Suprapubic skin (tissue), 4 donors: Measurements from ENCODE around the gene SEPTIN11. TPM values are rescaled to one million over a fixed set of nuclear protein-coding genes. Genes with fewer than 3 reads are reported as not detected.

Experiments used
- DNase-seq, 2 donors: peaks; one replicate each; pipeline ENCODE4 v3.0.0-alpha.2; 2019; ENCODE audit warnings: low spot score in 2 of 2
- H3K27ac ChIP-seq: fragments of 200-600 bp; sonication (generic); one replicate; pipeline ENCODE4 v1.5.1; 2019
- H3K27me3 ChIP-seq: fragments of 200-600 bp; sonication (generic); one replicate; pipeline ENCODE4 v1.5.1; 2019
- H3K36me3 ChIP-seq: fragments of 200-600 bp; sonication (generic); one replicate; pipeline ENCODE4 v1.5.1; 2019
- H3K4me1 ChIP-seq: fragments of 200-600 bp; sonication (generic); one replicate; pipeline ENCODE4 v1.5.1; 2019
- H3K4me3 ChIP-seq: fragments of 200-600 bp; sonication (generic); one replicate; pipeline ENCODE4 v1.5.1; 2019; ENCODE audit warnings: mild to moderate bottlenecking
- H3K9me3 ChIP-seq: fragments of 200-600 bp; sonication (generic); one replicate; pipeline ENCODE4 v1.5.1; 2019
- EP300 ChIP-seq: sonication (generic); formaldehyde crosslinking; IDR thresholded peaks from one replicate; pipeline ENCODE4 v1.6.1; 2017; ENCODE audit warnings: antibody characterized with exemption
- POLR2A ChIP-seq, 2 donors: fragments of 450-650 bp; IDR thresholded peaks; one replicate each; pipeline ENCODE4 v1.6.1; 2017; ENCODE audit warnings: antibody characterized with exemption in 2 of 2, mild to moderate bottlenecking in 2 of 2, moderate library complexity in 2 of 2
- POLR2AphosphoS5 ChIP-seq, 3 donors: sonication (generic); formaldehyde crosslinking; IDR thresholded peaks; one replicate each; pipeline ENCODE4 v1.6.1; 2017; ENCODE audit warnings: antibody characterized with exemption in 3 of 3
- WGBS: methylation state at CpG from one replicate; pipeline ENCODE4 v1.1.5; 2018; 5-methylcytosine and 5-hydroxymethylcytosine counted together
- total RNA-seq, 4 donors: library from RNA; depleted of rRNA; stranded (reverse); fragments of >200 nt; gene quantifications; one replicate each; pipeline ENCODE4 v1.1.0, GENCODE V29; 2016
- TF ChIP-seq, protein P1 (sequence below), 2 donors: fragments of 200-600 bp in 1 of 2; fragments of 450-650 bp in 1 of 2; sonication (generic) in 1 of 2; IDR thresholded peaks; one replicate each; pipeline ENCODE4 v1.5.1; 2016 to 2019; ENCODE audit warnings: antibody characterized with exemption in 2 of 2, mild to moderate bottlenecking in 1 of 2, moderate library complexity in 1 of 2

SEPTIN11 gene
- total RNA-seq, 4 donors from 2014 or later = 18.6 to 41.6 (median 25.1) TPM

DNA sequence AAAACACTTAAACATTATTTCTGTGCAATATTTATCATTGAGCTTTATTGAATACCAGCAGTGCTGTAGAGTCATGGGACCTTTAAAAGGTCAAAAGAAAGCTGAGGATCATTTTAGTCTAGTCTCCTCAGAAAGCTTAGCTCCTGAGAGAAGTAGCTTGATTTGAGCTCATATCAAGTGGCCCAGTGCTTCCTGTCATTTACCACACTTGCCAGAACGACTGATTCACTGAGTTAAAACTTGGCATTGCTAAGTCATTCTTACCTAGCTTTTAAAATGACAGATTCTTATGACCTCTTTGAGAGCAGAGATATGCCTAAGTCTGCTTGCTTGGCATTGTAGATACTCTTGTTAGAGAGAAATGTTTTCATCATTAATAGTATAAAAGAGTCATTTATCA, 15.2 kb downstream of the SEPTIN11 start:
- no peaks in the 10 kb centered on the region for H3K36me3 ChIP-seq
- H3K4me1 ChIP-seq = peaks cover 8% of the 10 kb centered on the region
- no peaks in the 10 kb centered on the region for H3K9me3 ChIP-seq
- H3K27me3 ChIP-seq = no peaks in the 10 kb centered on the region
- H3K4me3 ChIP-seq = no peak overlapping the region
- 21% methylated on average over 1 of the region's 1 CpG for WGBS
- no peak for DNase-seq
- TF ChIP-seq POLR2AphosphoS5 (IDR thresholded peaks at IDR 0.05) (no peak), EP300 (no peak), POLR2A (IDR thresholded peaks at IDR 0.05) (no peak)
- TF ChIP-seq, protein P1, sequence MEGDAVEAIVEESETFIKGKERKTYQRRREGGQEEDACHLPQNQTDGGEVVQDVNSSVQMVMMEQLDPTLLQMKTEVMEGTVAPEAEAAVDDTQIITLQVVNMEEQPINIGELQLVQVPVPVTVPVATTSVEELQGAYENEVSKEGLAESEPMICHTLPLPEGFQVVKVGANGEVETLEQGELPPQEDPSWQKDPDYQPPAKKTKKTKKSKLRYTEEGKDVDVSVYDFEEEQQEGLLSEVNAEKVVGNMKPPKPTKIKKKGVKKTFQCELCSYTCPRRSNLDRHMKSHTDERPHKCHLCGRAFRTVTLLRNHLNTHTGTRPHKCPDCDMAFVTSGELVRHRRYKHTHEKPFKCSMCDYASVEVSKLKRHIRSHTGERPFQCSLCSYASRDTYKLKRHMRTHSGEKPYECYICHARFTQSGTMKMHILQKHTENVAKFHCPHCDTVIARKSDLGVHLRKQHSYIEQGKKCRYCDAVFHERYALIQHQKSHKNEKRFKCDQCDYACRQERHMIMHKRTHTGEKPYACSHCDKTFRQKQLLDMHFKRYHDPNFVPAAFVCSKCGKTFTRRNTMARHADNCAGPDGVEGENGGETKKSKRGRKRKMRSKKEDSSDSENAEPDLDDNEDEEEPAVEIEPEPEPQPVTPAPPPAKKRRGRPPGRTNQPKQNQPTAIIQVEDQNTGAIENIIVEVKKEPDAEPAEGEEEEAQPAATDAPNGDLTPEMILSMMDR (IDR thresholded peaks at IDR 0.05) = no peak
- no peak overlapping the region for H3K27ac ChIP-seq

DNA sequence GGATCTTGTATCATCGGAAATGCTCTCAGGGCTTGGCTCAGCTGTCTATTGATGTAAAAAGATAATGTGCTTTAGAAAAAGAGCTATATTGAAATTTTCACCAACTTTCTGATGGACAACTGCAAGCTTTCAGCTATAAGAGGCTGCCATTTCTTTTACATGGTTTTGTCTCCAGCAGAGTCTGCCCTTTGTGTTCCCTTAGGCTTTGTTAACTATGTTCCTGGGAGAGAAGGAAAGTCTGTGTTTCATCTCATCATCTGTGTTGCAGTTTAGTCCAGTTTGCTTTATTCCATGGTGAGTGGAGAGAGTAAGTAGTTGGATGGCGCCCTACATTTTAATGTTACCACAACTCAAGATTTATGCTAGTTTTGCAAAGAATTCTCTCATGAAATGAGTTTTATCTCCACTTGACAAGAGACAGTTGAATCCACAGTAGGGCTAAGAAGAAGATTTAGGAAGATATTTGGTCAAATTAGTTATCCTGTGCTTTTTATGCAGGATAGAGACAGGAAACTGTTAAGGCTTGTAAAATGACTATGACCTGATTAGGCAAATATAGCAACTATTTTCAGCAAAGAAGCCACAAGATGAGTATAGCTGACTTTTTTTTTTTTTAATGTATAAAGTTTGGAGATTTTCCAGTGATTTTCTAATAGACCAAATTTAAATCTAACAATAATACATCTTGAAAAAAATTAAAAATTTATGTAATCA, 16.5 kb downstream of the SEPTIN11 start:
- WGBS = 93% methylated on average over 2 of the region's 2 CpGs
- no peak for TF ChIP-seq POLR2A (IDR thresholded peaks at IDR 0.05)
- TF ChIP-seq POLR2AphosphoS5 (IDR thresholded peaks at IDR 0.05) = no peak
- no peak for TF ChIP-seq EP300
- TF ChIP-seq, protein P1 (IDR thresholded peaks at IDR 0.05) = no peak

DNA sequence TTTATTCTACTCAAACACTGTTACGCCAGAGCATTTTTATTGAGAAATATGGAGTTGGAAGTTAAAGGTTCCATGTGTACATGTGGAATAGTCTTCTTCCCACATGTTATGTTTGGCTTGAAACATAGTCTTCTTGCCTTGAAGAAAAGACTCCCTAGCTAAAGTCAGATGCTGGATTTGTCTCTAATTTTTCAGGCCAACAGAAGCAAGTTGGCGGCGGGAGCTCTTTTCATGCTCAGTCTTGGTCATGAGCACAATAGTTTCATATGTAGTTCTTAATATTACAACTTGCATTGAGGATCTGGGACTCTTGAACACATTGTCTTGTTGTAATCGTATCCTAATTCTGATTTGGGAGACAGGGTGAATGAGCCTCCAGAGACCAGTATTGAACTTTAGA, 19.4 kb downstream of the SEPTIN11 start:
- no peaks in the 10 kb centered on the region for H3K36me3 ChIP-seq
- TF ChIP-seq, protein P1 (IDR thresholded peaks at IDR 0.05) = no peak
- TF ChIP-seq EP300 (no peak), POLR2AphosphoS5 (IDR thresholded peaks at IDR 0.05) (no peak), POLR2A (IDR thresholded peaks at IDR 0.05) (no peak)
- 68% methylated on average over 4 of the region's 4 CpGs for WGBS
- H3K4me3 ChIP-seq = no peak overlapping the region
- H3K9me3 ChIP-seq = no peaks in the 10 kb centered on the region
- DNase-seq = no peak
- peak overlapping the region; percentile 14 for H3K27ac ChIP-seq
- peaks cover 5% of the 10 kb centered on the region for H3K4me1 ChIP-seq
- H3K27me3 ChIP-seq = no peaks in the 10 kb centered on the region

More for the DNA sequence above, 16.5 kb downstream of the SEPTIN11 start:
- Histone ChIP-seq H3K36me3 (no peaks in the 10 kb centered on the region), H3K27me3 (no peaks in the 10 kb centered on the region), H3K27ac (no peak overlapping the region), H3K9me3 (no peaks in the 10 kb centered on the region), H3K4me1 (peaks cover 10% of the 10 kb centered on the region), H3K4me3 (no peak overlapping the region)
- no peak for DNase-seq

DNA sequence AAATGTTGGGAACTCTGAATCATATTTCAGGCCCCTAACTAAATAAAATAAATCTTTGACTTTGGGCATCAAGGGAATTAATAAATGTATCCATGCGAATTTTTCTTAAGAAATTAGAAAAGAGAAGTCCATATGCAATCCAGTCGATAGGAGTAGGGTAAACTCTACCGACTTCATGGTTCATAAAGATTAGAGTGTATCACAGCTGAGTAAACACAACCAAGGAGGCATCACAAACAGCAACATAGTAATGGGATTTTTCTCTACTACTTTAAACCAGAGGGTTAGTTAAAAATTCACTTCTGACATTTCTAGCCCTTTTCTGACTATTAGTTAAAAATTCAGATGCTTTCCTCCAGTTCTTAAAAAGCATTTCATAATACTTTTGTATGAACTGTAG, 19.9 kb downstream of the SEPTIN11 start:
- TF ChIP-seq, protein P1 (IDR thresholded peaks at IDR 0.05) = no peak
- TF ChIP-seq EP300 (no peak), POLR2A (IDR thresholded peaks at IDR 0.05) (no peak), POLR2AphosphoS5 (IDR thresholded peaks at IDR 0.05) (no peak)
- H3K36me3 ChIP-seq = no peaks in the 10 kb centered on the region
- 77% methylated on average over 3 of the region's 3 CpGs for WGBS
- H3K4me1 ChIP-seq = peaks cover 5% of the 10 kb centered on the region
- no peaks in the 10 kb centered on the region for H3K9me3 ChIP-seq
- H3K27ac ChIP-seq = no peak overlapping the region
- H3K4me3 ChIP-seq = no peak overlapping the region
- H3K27me3 ChIP-seq = no peaks in the 10 kb centered on the region
- DNase-seq = no peak

DNA sequence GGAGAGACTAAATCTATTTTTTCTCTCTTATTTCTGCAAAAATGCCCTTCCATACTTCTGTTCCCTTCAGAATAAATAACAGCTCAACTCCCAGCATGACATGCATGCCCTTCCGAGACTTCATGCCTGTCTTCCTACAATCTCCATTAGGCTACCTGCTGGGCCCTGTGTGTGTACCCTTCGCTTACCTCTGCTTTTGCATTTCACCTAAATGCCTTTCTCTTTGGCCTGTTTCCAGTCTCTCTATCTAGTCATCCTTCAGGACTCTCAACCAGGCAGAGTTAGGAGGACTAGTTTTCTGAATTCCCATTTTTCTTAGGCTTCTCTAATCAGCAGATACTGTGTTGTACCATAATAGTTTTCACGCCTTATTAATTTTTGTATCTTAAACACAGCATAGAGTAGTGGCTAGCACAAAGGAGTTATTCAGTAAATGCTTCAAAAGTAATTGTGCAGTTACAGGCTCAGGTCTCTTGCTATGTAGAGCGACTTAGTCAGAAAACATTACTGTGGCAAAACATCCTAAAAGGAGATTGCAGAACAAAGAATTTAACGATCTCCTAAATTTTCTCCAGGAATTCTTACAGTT, 20.5 kb downstream of the SEPTIN11 start:
- Histone ChIP-seq H3K27me3 (no peaks in the 10 kb centered on the region), H3K9me3 (no peaks in the 10 kb centered on the region), H3K4me3 (no peak overlapping the region), H3K4me1 (peaks cover 5% of the 10 kb centered on the region), H3K36me3 (no peaks in the 10 kb centered on the region), H3K27ac (no peak overlapping the region)
- DNase-seq = no peak
- 87% methylated on average over 5 of the region's 5 CpGs for WGBS
- TF ChIP-seq POLR2AphosphoS5 (IDR thresholded peaks at IDR 0.05) (no peak), POLR2A (IDR thresholded peaks at IDR 0.05) (no peak), EP300 (no peak)
- TF ChIP-seq, protein P1 (IDR thresholded peaks at IDR 0.05) = no peak
